HG03432 (cell line): ENCODE measurements around the gene PRR33.

Experiments
- ATAC-seq: cut with Tn5 transposase; IDR thresholded peaks from one replicate; pipeline ENCODE4 v1.9.1; 2021; ENCODE audit warnings: mild to moderate bottlenecking, moderate library complexity; ENCODE audit not compliant: unreplicated experiment

Gene PRR33

DNA sequence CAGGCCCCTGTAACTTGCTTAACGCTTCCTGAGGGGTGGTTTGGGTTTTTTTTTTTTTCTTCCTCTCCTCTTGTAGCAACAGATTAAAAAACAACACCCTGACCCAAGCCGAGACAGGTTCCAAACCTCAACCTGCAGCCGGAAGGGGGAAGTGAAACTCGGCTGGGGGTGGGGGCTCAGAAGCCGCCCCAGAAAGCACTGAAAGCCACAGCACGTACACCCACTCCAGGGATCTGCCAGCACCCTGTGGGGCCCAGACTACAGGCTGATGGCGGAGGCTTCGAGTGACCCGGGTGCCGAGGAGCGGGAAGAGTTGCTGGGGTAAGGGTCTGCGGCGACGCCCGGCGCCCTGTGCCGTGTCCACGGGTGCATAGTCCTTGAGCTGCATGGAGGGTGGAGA lies 38.8 kb downstream of the PRR33 start, which contains the start of gene LSP1:
Gene LSP1 (plus strand): TSS at position 208 of the 400 bp plus-strand sequence. CDS start 61 bp downstream, at position 269.
- peak; percentile 44 for ATAC-seq

DNA sequence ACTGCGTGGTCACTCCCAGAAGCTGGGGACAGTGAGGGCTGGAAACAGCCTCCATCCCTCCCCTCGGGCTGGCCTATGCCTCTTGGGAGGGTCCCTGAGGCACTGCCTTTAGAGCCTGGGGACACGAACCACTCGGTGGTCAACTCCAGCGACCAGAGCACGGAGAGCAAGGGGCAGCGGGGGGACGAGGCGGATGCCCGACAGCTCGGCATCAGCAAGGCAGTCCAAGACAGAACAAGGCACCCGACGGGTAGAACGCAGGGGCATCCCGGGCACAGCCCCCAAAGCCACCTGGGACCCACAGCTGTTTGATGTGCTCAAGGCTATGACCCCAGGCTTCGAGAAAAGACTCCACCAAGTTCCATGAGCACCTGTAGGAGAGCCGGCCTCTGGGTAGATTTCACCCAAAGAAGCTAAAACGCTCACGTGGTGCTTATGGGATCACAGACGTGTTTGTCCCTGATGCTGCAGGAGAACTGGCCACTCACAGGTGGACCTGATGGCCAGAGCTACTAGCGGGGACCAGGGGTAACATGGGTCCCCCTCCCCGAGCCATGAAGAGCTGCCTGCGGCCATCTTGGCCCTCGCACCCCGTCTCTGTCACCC lies 39.3 kb downstream of the PRR33 start:
- no peak for ATAC-seq

DNA sequence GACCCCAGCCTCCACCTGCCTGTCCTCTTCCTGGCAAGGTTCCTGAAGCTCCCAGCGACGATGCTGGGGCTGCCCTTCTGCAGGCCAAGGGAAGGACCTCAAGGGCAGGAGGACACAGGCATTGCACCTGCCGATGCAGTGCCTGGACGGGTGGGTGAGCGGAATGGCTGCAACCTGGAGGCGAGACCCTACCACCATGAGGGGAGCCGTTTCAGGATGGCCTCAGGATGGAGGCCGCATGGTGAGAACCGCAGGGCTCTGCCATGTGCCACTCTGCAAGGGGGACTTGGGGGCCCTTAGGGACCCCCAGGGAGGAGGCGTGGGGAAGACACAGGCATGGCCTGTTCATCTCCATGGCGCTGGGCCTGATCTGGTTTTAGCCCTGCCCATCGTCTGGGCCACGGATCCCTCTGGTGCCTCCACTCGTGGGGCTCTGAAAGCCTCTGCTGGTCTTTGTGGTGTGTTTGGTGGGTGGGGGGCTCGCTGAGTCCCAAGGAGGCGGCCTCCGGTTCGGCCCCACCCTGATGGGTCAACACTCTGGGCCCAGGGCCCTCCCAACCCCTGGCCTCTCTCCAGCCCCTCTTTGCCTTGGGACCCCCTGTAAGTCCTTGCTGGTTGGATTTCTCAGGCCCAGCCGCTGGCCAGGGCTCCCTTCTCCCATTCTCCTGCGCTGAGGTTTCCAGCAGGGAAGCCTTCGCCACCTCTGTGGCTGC lies 40.1 kb downstream of the PRR33 start:
- no peak for ATAC-seq

DNA sequence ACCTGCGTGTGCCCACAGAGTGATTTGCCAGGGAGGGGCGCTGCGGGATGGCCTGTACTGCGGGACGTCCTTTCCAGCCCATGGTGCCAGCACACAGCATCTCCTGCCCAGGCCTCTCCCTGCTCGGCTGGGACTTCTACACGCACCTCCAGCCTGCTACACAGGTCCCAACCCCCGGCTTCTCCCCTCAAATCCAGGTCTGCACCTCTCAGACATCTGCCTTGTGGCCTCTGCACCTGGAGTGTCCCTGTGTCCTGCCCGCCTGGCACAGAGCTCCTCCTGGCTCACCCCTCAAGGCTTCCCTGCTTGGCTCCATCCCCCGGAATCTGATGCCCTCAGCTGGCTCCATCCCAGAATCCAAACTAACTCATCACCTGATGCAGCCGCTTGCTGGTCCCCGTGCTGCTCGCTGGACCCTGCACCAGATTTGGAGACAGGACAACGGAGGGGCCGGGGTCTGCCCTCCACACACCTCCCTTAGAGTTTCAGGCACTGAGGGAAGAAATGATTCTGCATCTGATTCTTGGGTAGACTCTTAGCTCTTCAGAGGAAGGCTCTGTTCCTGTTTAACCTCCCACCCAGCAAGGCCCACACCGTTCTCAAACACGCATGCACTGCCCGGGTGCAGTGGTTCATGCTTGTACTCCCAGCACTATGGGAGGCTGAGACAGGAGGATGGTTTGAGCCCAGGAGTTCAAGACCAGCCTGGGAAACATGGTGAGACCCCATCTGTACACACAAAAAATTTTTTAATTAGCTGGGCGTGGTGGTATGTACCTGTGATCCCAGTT lies 42.9 kb downstream of the PRR33 start:
- no peak for ATAC-seq

DNA sequence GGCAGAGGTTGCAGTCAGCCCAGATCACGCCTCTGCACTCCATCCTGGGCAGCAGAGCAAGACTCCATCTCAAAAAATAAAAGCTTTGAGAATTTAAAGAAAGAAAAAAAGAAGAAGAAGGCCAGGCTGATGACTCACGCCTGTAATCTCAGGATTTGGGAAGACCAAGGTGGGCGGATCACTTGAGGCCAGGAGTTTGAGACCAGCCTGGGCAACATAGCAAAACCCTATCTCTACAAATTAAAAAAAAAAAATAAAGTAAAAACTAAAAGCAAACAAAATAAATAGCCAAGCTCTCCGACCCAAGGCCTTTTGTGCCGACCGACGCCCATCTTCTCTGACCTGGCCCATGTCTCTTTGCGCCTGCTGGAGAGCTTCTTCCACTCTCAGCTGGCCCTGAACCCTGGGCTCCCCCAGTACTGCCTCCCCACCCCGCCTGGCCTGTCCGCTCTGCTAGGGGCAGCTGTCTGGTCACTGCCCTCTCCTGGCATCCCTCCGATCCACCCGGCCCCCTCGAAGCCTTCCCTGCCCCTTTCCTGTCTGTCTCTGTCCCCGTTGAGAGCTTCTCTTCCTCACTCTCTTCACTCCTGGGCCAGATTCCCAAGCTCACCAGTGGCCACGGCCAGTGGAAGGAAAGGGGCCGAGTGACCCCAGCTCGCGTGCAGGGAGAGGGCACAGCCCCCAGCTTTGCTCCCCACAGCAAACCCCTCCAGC lies 43.6 kb downstream of the PRR33 start:
- ATAC-seq = no peak

DNA sequence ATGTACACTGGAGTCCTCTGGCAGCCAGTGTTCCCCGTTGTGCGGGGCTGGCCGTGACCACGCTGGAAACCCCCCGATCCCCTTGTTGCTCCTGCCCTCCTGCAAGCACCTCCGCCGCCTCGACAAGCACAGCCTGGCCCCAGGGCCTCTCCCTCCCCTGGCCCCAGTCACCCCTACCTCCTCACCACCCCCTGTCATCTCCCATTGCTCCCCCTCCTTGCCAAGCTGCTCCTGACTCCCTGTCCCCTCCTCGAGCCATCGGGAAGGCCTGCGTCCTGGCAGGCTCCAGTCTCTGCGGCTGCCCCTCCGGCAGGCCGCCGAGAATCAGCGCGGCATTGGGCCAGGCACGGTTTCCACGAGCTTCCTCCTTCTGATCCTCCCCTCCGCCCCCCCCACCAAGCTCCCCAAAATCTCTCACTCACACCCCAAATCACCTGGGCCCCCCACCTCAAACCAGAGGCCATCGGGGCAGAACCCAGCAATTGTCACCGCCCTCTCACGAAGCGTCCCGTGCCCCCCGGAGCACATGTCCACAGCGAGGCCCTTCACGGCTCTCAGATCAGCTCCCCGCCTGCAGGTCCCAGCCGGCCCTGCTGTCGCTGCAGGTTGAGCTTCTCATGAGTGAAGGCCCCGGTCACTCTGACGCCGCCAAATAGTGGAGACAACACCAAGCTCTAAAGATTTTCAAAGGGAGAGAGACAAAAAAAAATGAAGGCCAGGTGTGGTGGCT lies 44.5 kb downstream of the PRR33 start:
- no peak for ATAC-seq

DNA sequence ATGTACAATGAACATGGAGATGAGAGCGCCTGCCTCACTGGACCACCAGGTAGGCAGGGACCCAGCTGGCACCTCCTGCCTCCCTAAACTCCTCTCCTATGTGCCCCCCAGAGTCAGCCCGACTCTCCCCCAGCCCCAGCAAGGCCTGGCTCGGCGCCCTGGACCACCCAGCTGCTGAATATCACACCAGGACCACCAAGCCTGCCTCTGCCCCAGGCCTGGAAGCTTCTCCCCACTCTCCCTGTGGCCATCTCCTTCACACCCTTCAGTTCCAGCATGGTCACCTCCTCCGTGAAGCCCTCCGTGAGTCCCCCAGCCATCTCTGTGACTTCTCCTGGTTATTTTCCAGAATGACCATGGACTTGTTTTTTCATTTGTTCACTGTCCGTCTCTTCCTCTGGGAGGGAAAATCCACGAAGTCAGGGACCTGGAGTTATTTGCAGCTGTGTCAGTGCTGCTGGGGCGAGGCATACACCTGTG lies 45.2 kb downstream of the PRR33 start:
- no peak for ATAC-seq

DNA sequence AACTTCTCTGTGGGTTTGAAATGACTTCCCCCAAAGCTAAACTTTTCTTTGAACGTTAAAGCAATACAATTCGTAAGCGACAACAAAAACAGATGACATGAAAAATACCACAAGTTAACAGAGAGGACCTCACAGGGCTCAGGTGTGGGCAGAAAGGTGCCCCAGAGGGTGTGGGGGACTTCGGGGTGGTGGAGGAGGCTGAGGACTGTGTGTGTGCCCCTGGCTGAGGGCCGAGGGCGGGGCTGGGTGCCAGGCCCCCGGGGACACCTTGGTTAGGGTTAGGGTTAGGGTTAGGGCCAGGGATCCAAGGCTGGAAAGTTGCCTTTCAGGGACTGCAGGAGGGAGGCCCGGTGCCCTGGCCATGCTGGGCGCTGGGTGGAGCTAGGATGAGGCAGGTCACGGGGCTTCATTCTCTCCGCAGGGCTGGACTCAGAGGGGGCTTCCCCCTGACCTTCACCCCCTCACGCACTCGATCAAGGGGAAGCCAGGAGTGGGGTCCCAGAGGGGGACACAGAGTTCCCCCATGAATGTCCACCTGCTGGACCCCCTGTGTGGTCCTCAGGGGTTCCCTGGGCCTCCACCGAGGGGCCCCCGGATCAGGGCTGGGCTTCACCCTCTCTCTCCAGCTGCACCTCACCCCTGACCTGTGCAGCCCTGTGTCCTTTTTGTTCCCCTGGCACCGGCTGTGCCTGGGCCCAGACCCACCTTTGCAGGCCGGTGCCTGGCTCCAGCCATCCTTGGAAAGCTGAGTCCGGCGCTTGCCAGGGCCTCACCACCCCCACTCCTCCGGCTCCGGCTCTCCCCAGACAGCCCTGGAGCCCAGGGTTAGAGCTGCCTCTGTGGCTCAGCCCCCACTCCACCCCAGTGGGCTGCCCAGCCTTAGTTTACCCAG lies 45.9 kb downstream of the PRR33 start:
- no peak for ATAC-seq

DNA sequence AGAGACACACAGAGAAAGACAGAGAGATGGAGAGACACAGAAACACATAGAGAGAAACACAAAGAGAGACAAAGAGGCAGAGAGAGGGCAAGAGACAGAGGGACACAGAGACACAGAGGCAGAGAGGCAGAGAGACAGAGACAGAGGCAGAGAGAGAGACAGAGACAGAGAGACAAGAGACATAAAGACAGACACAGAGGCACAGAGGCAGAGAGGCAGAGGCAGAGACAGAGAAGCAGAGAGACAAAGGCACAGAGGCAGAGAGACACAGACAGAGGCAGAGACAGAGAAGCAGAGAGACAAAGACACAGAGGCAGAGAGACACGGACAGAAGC lies 46.6 kb downstream of the PRR33 start:
- ATAC-seq = no peak

DNA sequence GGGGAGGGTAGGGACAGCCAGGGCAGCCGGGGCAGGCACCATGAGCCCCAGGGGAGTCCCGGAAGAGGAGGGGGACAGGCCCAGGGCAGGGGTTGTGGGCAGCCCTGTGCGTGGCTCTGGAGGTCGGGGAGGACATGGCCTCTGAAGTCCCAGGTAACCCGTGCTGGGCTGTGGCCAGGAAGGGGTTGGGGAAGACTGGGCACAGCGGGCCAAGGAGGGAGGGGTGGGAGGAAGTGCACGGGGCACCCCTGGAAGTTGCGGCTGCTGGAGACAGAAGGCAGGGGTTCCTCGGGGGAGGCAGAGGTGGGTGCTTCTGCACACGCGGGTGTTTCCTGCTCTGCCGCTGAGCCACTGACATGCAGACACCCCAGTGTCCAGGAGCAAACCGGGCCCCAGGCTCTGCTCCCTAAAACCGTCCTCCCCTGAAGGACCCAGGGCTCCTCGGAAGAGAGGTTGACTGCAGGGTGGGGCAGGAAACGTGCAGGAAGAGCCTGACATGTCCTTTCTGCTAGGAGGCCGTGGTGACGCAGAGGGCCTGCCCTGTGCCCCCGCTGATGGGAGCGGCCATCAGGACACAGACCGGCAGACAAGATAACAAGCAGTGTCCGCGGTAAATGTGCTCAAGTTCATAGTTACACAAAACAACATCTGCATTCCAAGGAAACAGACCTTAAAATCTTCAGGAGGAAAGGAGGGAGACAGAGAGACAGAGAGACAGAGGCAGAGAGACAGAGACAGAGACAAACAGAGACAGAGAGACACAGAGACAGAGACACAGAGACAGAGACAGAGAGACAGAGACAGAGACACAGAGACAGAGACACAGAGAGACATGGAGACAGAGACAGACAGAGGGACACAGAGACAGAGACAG lies 47.2 kb downstream of the PRR33 start:
- ATAC-seq = no peak

DNA sequence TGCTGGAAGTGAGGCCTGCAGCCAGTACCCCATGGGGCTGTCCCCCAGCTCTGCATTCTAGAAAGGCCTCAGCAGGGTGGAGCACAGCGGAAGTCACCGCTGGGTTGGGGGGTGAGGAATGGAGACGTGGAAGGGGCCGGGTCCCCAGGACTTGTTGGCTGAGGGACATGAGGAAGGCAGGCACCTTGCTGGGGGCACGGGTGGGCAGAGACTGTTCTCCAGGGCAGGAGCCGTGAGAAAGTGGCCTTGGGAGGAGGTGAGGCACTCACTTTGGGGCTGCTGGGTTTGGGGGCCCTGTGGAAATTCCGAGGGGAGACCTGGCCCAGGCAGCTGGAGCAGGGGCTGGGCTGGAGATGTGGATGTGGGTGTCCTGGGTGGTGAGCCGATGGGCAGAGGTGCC lies 47.9 kb downstream of the PRR33 start:
- no peak for ATAC-seq

DNA sequence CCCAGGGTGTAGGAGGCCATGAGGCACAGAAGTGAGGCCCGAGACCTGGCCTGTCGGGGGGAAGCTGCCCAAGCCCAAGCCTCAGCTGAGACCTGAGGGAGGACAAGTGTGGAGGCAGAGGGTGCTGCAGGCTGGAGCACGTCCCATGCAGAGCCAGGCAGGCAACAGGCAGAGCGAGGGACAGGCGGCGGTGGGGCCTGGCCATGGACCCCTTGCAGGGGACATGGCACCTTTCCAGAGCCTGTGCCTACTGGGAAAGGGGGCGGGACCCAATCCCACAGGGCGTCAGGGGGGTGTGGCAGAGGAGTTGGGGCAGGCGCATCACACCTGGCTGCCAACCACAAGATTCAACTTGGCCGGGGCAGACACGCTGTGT lies 48.6 kb downstream of the PRR33 start:
- no peak for ATAC-seq

DNA sequence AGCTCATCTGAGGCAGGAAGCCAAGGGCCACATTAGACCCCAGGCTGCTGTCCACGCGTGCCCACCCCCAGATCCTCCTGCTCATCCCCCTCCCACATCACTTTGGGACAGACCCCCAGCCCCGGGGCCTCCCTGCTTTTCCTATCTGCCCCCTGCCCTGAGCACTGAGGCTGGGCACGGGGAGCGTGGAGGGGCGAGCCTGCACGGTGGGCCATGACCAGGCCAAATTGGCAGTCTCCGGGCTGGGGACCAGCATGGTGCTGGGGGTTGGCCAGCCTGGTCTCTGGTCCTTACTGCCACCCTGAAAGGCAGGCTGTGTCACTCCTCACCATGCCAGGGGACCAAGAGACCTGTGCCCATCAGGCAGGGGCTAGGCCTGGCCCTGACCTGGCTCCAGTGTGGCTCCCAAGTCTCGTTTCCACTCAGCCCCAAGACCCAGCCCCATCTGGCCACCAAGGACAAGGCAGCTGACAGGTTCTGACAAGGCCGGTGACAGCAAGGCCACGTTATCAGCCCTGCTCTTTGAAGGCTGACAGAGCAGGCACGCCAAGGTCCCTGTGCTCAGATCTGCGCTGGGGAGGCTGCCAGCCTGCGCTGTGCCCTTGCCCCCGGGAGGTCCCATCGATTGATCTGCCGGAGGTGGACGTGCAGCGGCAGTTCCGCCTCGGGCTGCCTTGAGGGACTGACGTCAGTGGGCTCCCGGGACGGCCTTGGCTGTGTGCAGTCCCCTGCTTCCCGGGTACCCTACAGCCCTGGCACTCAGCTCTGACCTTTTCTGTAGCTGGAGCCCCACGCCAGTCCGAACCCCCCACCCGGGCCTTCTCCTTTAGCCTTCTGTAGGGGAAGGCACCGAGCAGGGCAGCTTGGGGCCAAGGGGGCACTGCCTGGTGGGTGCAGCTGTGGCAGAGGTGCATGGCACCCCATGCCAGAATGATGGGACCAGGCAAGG lies 49.3 kb downstream of the PRR33 start:
- no peak for ATAC-seq

DNA sequence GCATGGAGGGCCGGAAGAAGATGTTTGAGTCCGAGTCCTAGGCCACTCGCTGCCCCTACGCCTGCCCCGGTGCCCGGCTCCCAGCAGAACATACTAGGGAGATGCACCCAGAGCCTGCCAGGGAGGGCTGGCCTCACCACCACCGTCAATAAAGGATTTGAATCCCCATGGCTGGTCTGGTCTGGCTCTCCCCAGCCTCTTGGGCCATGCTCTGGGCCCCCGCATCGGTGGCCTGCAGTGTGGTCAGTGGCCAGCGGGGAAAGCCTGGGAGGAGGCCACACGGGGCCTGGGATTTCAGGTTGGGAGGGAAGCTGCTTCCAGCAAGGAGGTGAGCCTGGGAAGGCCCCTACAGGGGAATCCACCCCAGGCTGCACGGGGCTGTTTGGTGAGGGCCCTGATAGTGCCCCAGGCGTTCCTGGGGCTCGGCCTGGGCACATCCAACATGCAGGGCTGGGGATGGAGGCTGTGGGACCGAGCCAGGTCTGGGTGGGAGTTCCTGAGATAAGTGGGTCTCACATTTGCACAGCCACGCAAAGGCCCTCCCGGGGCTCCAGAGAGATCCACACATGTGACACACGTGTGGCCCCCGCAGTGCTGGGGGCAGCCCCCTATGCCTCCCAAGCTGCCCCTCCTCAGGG lies 50.1 kb downstream of the PRR33 start:
- no peak for ATAC-seq

DNA sequence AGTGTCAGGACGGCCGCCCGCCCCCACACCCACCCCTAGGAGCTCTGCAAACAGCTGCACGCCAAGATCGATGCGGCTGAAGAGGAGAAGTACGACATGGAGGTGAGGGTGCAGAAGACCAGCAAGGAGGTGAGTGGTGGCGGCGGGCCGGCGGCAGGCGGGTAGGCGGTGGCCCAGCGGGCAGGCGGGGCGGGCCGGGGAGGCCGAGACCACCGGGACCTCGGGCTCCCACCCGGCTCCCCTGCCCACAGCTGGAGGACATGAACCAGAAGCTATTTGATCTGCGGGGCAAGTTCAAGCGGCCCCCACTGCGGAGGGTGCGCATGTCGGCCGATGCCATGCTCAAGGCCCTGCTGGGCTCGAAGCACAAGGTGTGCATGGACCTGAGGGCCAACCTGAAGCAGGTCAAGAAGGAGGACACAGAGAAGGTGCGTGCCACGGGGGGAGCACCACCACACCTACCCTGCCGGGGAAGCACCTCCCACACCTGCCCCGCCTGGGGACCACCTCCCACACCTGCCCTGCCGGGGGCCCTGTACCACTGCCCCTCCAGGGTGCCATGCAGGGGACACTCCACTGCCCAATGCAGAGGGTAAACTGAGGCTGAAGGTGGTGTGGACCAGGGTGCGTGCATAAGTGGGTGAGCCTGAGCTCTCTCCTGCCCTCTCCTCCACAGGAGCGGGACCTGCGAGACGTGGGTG lies 50.8 kb downstream of the PRR33 start:
- no peak for ATAC-seq

DNA sequence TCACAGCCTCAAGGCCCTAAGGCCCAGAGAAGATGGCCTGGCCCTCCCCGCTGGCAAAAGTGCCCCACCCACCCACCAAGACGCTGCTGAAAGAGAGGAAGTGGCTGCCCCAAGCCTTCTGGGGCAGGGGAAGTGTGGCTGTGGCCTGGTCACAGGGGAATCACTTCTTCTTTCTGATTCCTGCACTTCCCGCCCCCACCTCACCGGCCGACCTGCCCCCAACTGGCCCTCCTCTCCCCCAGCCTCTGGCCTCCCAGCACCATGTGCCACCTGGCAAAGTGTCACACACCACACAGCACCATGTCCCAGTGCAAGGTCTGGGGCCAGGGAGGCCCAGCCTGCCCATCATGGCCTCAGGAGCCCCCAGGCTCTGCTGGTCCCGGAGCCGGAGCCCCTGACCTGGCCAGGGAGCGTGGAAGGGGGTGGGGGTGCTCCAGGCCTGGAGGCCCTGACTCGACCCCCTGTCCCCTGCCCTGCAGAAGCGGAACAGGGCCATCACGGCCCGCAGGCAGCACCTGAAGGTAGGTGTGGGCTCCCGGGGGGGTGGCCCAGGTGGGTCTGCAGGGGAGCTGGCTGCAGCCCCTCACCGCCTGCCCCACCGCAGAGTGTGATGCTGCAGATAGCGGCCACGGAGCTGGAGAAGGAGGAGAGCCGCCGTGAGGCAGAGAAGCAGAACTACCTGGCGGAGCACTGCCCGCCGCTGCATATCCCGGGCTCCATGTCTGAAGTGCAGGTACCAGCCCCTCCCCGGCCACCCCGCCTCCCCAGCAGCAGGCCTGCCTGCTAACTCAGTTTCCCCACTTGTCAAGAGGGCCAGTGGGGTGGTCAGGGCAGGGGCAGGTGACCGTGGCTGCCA lies 51.5 kb downstream of the PRR33 start:
- ATAC-seq = no peak
